Prostate gland (tissue), 2 donors: ENCODE data around the gene NR2E3. TPM values are rescaled to one million over a fixed set of nuclear protein-coding genes. Genes with fewer than 3 reads are reported as not detected.

ENCODE experiments used
- DNase-seq: peaks from one replicate; pipeline ENCODE4 v3.0.0-alpha.2; 2019; ENCODE audit warnings: low spot score
- H3K27ac ChIP-seq, 2 donors: fragments of 200-600 bp; sonication (generic); 2 replicates each; pipeline ENCODE4 v1.5.1; 2017 to 2019
- H3K27me3 ChIP-seq: fragments of 200-600 bp; sonication (generic); replicated peaks from 2 replicates; pipeline ENCODE4 v1.5.1; 2019; ENCODE audit not compliant: insufficient read depth
- H3K36me3 ChIP-seq, 2 donors: fragments of 200-600 bp; sonication (generic); 1 replicate in 1 of 2; 2 replicates in 1 of 2; pipeline versions ENCODE4 v1.5.1 to v1.8.1; 2017 to 2019
- H3K4me1 ChIP-seq: fragments of 200-600 bp; sonication (generic); replicated peaks from 2 replicates; pipeline ENCODE4 v1.5.1; 2019
- H3K4me3 ChIP-seq, 2 donors: fragments of 200-600 bp; sonication (generic); 2 replicates each; pipeline ENCODE4 v1.5.1; 2017 to 2019
- H3K9me3 ChIP-seq: fragments of 200-600 bp; sonication (generic); 2 replicates; pipeline ENCODE4 v1.5.1; 2017
- CTCF ChIP-seq, 4 experiments: fragments of 200-600 bp in 2 of 4; fragments of 450-650 bp in 2 of 4; sonication (generic) in 2 of 4; IDR thresholded peaks; 1 replicate in 3 of 4; 2 replicates in 1 of 4; pipeline ENCODE4 v1.5.1; 2016 to 2019; ENCODE audit warnings: antibody characterized with exemption in 4 of 4, mild to moderate bottlenecking in 2 of 4, moderate library complexity in 2 of 4
- POLR2A ChIP-seq: fragments of 450-650 bp; IDR thresholded peaks from one replicate; pipeline ENCODE4 v1.6.1; 2016; ENCODE audit warnings: antibody characterized with exemption, mild to moderate bottlenecking
- POLR2AphosphoS5 ChIP-seq: sonication (generic); formaldehyde crosslinking; IDR thresholded peaks from one replicate; pipeline ENCODE4 v1.6.1; 2017; ENCODE audit warnings: antibody characterized with exemption
- WGBS: methylation state at CpG from one replicate; pipeline ENCODE4 v1.1.5; 2018; 5-methylcytosine and 5-hydroxymethylcytosine counted together
- intact Hi-C: fragments of 100-400 bp; cut with DNase I; formaldehyde crosslinking; loops from one replicate; pipeline ENCODE4 v1.14.2; 2022
- total RNA-seq, 2 donors: library from RNA; depleted of rRNA; stranded (reverse); fragments of >200 nt; gene quantifications; one replicate each; pipeline ENCODE4 v1.1.0, GENCODE V29; 2016

NR2E3 gene
- total RNA-seq, 2 donors from 2014 or later: 0.51 to 2.1 TPM

- no peaks in the 10 kb centered on the region for H3K27me3 ChIP-seq
- WGBS: 53% methylated on average over 17 of the region's 17 CpGs
- H3K4me1 ChIP-seq: no peaks in the 10 kb centered on the region
- H3K9me3 ChIP-seq: no peaks in the 10 kb centered on the region
- no peaks in the 10 kb centered on the region for H3K36me3 ChIP-seq
- peak; percentile 55 for DNase-seq
- intact Hi-C loops: loop anchor here (2.0 to 5.0 kb wide), 3 partner anchors 59 to 414 kb away; no protein-coding TSS in a partner anchor
- TF ChIP-seq POLR2AphosphoS5 (peak; percentile 80), CTCF (IDR thresholded peaks at IDR 0.05) (peak; percentile 73 to 98 (median 92)), POLR2A (no peak)
- no peak overlapping the region for H3K4me3 ChIP-seq
- H3K27ac ChIP-seq: no peak overlapping the region
Observed at GRCh38 chr15:71800835-71801745, 9.3 kb upstream of the NR2E3 start.

GRCh38 chr15:71801935-71802655 is 8.3 kb upstream of the NR2E3 start:
- no peaks in the 10 kb centered on the region for H3K36me3 ChIP-seq
- no peaks in the 10 kb centered on the region for H3K4me1 ChIP-seq
- WGBS: 96% methylated on average over 24 of the region's 24 CpGs
- H3K4me3 ChIP-seq: no peak overlapping the region
- H3K27ac ChIP-seq: no peak overlapping the region
- H3K27me3 ChIP-seq: no peaks in the 10 kb centered on the region
- no peak for DNase-seq
- TF ChIP-seq POLR2AphosphoS5: no peak
- TF ChIP-seq CTCF (IDR thresholded peaks at IDR 0.05): no peak
- no peak for TF ChIP-seq POLR2A
- no peaks in the 10 kb centered on the region for H3K9me3 ChIP-seq
- intact Hi-C loops: loop anchor here (2.0 to 5.0 kb wide), 3 partner anchors 60 to 415 kb away; no protein-coding TSS in a partner anchor

- no peak for TF ChIP-seq POLR2A
- peak in 2 of 4 experiments; percentile 29 to 32 for TF ChIP-seq CTCF (IDR thresholded peaks at IDR 0.05)
- H3K4me1 ChIP-seq: no peaks in the 10 kb centered on the region
- H3K36me3 ChIP-seq: no peaks in the 10 kb centered on the region
- H3K9me3 ChIP-seq: no peaks in the 10 kb centered on the region
- intact Hi-C loops: loop anchor here (5.0 kb wide), 2 partner anchors 60 to 415 kb away; no protein-coding TSS in a partner anchor
- no peak overlapping the region for H3K4me3 ChIP-seq
- no peak for DNase-seq
- H3K27me3 ChIP-seq: no peaks in the 10 kb centered on the region
- WGBS: 75% methylated on average over 21 of the region's 21 CpGs
- H3K27ac ChIP-seq: no peak overlapping the region
Observed at GRCh38 chr15:71802770-71803169, 7.6 kb upstream of the NR2E3 start.

- no peaks in the 10 kb centered on the region for H3K36me3 ChIP-seq
- DNase-seq: no peak
- H3K4me3 ChIP-seq: no peak overlapping the region
- intact Hi-C loops: loop anchor here (5.0 kb wide), 2 partner anchors 62 to 417 kb away; no protein-coding TSS in a partner anchor
- H3K9me3 ChIP-seq: no peaks in the 10 kb centered on the region
- TF ChIP-seq POLR2AphosphoS5 (no peak), POLR2A (no peak), CTCF (IDR thresholded peaks at IDR 0.05) (no peak)
- H3K27ac ChIP-seq: no peak overlapping the region
- WGBS: 64% methylated on average over 5 of the region's 5 CpGs
- no peaks in the 10 kb centered on the region for H3K27me3 ChIP-seq
- no peaks in the 10 kb centered on the region for H3K4me1 ChIP-seq
Observed at GRCh38 chr15:71804226-71804625, 6.1 kb upstream of the NR2E3 start.
